GM21619 (cell line): ENCODE data around the gene SLC45A2.

ENCODE experiments used
- ATAC-seq: cut with Tn5 transposase; IDR thresholded peaks from one replicate; pipeline ENCODE4 v1.9.1; 2021; ENCODE audit not compliant: unreplicated experiment

The SLC45A2 gene

GRCh38 chr5:34007621-34008600 is 23.4 kb upstream of the SLC45A2 start, which contains the start of gene AMACR:
Gene AMACR, minus strand, starts transcription at chr5:34008050. Its CDS starts 31 bp downstream, at chr5:34008019.
- ATAC-seq: peak; percentile 91

- no peak for ATAC-seq
These were observed 22.7 kb upstream of the SLC45A2 start for GRCh38 chr5:34007201-34007620.

- no peak for ATAC-seq
These were observed 21.2 kb upstream of the SLC45A2 start for GRCh38 chr5:34005681-34006080.

GRCh38 chr5:34005211-34005610 is 20.7 kb upstream of the SLC45A2 start:
- ATAC-seq: no peak

- ATAC-seq: no peak
These were observed 19.4 kb upstream of the SLC45A2 start for GRCh38 chr5:34003941-34004340.

GRCh38 chr5:34002629-34003328 is 18.3 kb upstream of the SLC45A2 start:
- ATAC-seq: no peak

GRCh38 chr5:34001241-34001841 is 16.8 kb upstream of the SLC45A2 start:
- no peak for ATAC-seq

GRCh38 chr5:33999978-34000377 is 15.5 kb upstream of the SLC45A2 start:
- no peak for ATAC-seq

GRCh38 chr5:33997331-33997983 is 13.0 kb upstream of the SLC45A2 start:
- peak; percentile 68 for ATAC-seq

GRCh38 chr5:33995865-33996264 is 11.4 kb upstream of the SLC45A2 start:
- no peak for ATAC-seq

- ATAC-seq: no peak
These were observed 10.4 kb upstream of the SLC45A2 start for GRCh38 chr5:33994845-33995244.

- ATAC-seq: no peak
These were observed 8.4 kb upstream of the SLC45A2 start for GRCh38 chr5:33992864-33993263.

GRCh38 chr5:33985447-33985846 is 954 bp upstream of the SLC45A2 start:
- ATAC-seq: no peak

- no peak for ATAC-seq
These were observed 315 bp downstream of the SLC45A2 start for GRCh38 chr5:33984178-33984577.

- ATAC-seq: no peak
These were observed 2.9 kb downstream of the SLC45A2 start for GRCh38 chr5:33981408-33982162.

- no peak for ATAC-seq
These were observed 4.5 kb downstream of the SLC45A2 start for GRCh38 chr5:33980030-33980429.

GRCh38 chr5:33978306-33978705 is 6.2 kb downstream of the SLC45A2 start:
- ATAC-seq: no peak

GRCh38 chr5:33976307-33976706 is 8.2 kb downstream of the SLC45A2 start:
- no peak for ATAC-seq

GRCh38 chr5:33975852-33976251 is 8.6 kb downstream of the SLC45A2 start:
- ATAC-seq: no peak

GRCh38 chr5:33973271-33973670 is 11.2 kb downstream of the SLC45A2 start:
- peak; percentile 65 for ATAC-seq
